Measurements from ENCODE around the gene FTO.

GRCh38 chr16:53678756-53679343 is 25.1 kb upstream of the FTO start:
- TF ChIP-seq CTCF (IDR thresholded peaks at IDR 0.05) (no peak), POLR2A (IDR thresholded peaks at IDR 0.05) (no peak)

Data from tibial nerve (tissue), 3 donors.